K562 (cell line): ENCODE data around the gene DUSP23. TPM values are rescaled to one million over a fixed set of nuclear protein-coding genes. Genes with fewer than 3 reads are reported as not detected.

ENCODE experiments used
- ATAC-seq: fragments of 200-7000 bp; cut with Tn5 transposase; 3 replicates; pipeline ENCODE4 v1.9.1; 2020; ENCODE audit warnings: moderate library complexity
- BruUV-seq: library from RNA; stranded (reverse); fragments of 400-500 nt; replicated peaks from 2 replicates; lab custom pipeline; 2021; lab: Mats Ljungman, UMichigan
- CTCF ChIA-PET: fragments of 300-600 bp; formaldehyde crosslinking; extraction: SDS; loops from one replicate; lab custom pipeline; 2021; ENCODE audit warnings: low intra/inter-chr PET ratio; lab: Yijun Ruan, JAX
- POLR2A ChIA-PET: fragments of 300-600, 350-650 bp; sonication (Branson Sonifier 250); formaldehyde crosslinking; extraction: SDS; loops from one replicate; lab custom pipeline; 2021; ENCODE audit warnings: antibody characterized with exemption, inconsistent platforms; lab: Yijun Ruan, JAX
- DNase-seq, 4 experiments: peaks; one replicate each; pipeline versions ENCODE4 v3.0.0 to v3.0.0-alpha.2; 2011 to 2018; ENCODE audit warnings: low spot score in 3 of 4, mixed read lengths in 3 of 4; ENCODE audit errors: extremely low read depth in 1 of 4
- FAIRE-seq: peaks from 2 replicates; lab custom pipeline; 2011; peaks lifted over from hg19 to GRCh38; lab: Jason Lieb, UNC
- H2AFZ ChIP-seq: 2 replicates; pipeline ENCODE4 v1.6.0; 2011; ENCODE audit warnings: low read depth, low read length, control low read depth, inconsistent platforms
- H3K27ac ChIP-seq: fragments of 200-600 bp; 3 replicates; pipeline ENCODE4 v1.8.0; 2011; ENCODE audit warnings: low read depth, mild to moderate bottlenecking, control low read depth, inconsistent platforms, low read length, moderate library complexity, mixed read lengths; ENCODE audit errors: extremely low read depth
- H3K27me3 ChIP-seq, 2 experiments: fragments of 300-600 bp in 1 of 2; 2 replicates in 1 of 2; 3 replicates in 1 of 2; pipeline versions ENCODE4 v1.6.0 to v1.8.0; 2011; ENCODE audit warnings: inconsistent platforms in 2 of 2, low read length in 2 of 2, mild to moderate bottlenecking in 1 of 2, mixed read lengths in 1 of 2, moderate library complexity in 1 of 2; ENCODE audit not compliant: control insufficient read depth in 2 of 2, insufficient read depth in 2 of 2
- H3K36me3 ChIP-seq: fragments of 300-600 bp; 3 replicates; pipeline ENCODE4 v1.8.0; 2011; ENCODE audit warnings: mild to moderate bottlenecking, low read length, inconsistent platforms; ENCODE audit not compliant: control insufficient read depth, insufficient read depth
- H3K4me1 ChIP-seq, 2 experiments: fragments of 200-600 bp in 1 of 2; replicated peaks in 1 of 2; 2 replicates in 1 of 2; 3 replicates in 1 of 2; pipeline versions ENCODE4 v1.5.1 to v1.8.0; 2011; ENCODE audit warnings: inconsistent platforms in 2 of 2, low read length in 2 of 2, mild to moderate bottlenecking in 1 of 2, mixed read lengths in 1 of 2, moderate library complexity in 1 of 2; ENCODE audit not compliant: control insufficient read depth in 2 of 2, insufficient read depth in 2 of 2
- H3K4me2 ChIP-seq: 2 replicates; pipeline ENCODE4 v1.6.1; 2011; ENCODE audit warnings: low read length, control low read depth, inconsistent platforms, mixed read lengths; ENCODE audit not compliant: insufficient read depth
- H3K4me3 ChIP-seq: fragments of 200-600 bp; sonication (generic), shearing (Covaris generic); 2 replicates; pipeline ENCODE4 v1.5.1; 2016; ENCODE audit warnings: control low read depth, inconsistent platforms
- H3K79me2 ChIP-seq: fragments of 200-600 bp; 3 replicates; pipeline ENCODE4 v1.8.0; 2011; ENCODE audit warnings: low read length, inconsistent platforms; ENCODE audit not compliant: control insufficient read depth, insufficient read depth
- H3K9ac ChIP-seq, 2 experiments: 2 replicates each; pipeline versions ENCODE4 v1.6.0 to v1.6.1; 2011; ENCODE audit warnings: low read depth in 2 of 2, low read length in 2 of 2, control low read depth in 1 of 2, inconsistent platforms in 1 of 2, mild to moderate bottlenecking in 1 of 2, mixed read lengths in 1 of 2; ENCODE audit not compliant: insufficient read depth in 1 of 2
- H3K9me1 ChIP-seq: one replicate; pipeline ENCODE4 v1.6.0; 2011; ENCODE audit warnings: inconsistent platforms, mild to moderate bottlenecking, low read length, moderate library complexity; ENCODE audit not compliant: control insufficient read depth, insufficient read depth
- H3K9me3 ChIP-seq: replicated peaks from 2 replicates; pipeline ENCODE4 v1.5.1; 2011; ENCODE audit warnings: low read depth, low read length, inconsistent platforms; ENCODE audit not compliant: control insufficient read depth, insufficient read depth
- H4K20me1 ChIP-seq: replicated peaks from 2 replicates; pipeline ENCODE4 v1.6.1; 2011; ENCODE audit warnings: low read length, inconsistent platforms, mixed read lengths; ENCODE audit not compliant: control insufficient read depth, insufficient read depth
- CGGBP1 ChIP-seq: fragments of 250-450 bp; sonication (Bioruptor Pico); IDR thresholded peaks from 2 replicates; pipeline ENCODE4 v1.9.0; 2021; ENCODE audit warnings: mild to moderate bottlenecking
- GATA2 ChIP-seq: sonication (generic); formaldehyde crosslinking; IDR thresholded peaks from 2 replicates; pipeline ENCODE4 v1.4.0; 2020; ENCODE audit warnings: mild to moderate bottlenecking, missing genetic modification reagents
- MIER1 ChIP-seq: fragments of 450-650 bp; IDR thresholded peaks from 2 replicates; pipeline ENCODE4 v1.6.1; 2016; ENCODE audit warnings: antibody characterized with exemption, mild to moderate bottlenecking, low read depth
- MYC ChIP-seq, 2 experiments: fragments of 250-450 bp in 1 of 2; sonication (Bioruptor Pico) in 1 of 2; IDR thresholded peaks; 2 replicates each; pipeline versions ENCODE4 v1.5.1 to v1.6.1; 2012 to 2021; ENCODE audit warnings: low read depth in 2 of 2, borderline replicate concordance in 1 of 2, improper control_type of control experiment in 1 of 2, low read length in 1 of 2, mild to moderate bottlenecking in 1 of 2, moderate library complexity in 1 of 2
- WGBS: fragments of 100-300 bp; shearing (Covaris generic); methylation state at CpG from one replicate; pipeline ENCODE4 v1.1.6; 2016; ENCODE audit warnings: low coverage, mixed read lengths; ENCODE audit not compliant: insufficient coverage; ENCODE audit errors: missing lambda C conversion rate; 5-methylcytosine and 5-hydroxymethylcytosine counted together
- in situ Hi-C: fragments of 300-500 bp; cut with MboI; formaldehyde crosslinking; loops from 4 replicates; pipeline ENCODE4 v1.15.0; 2018; ENCODE audit warnings: inconsistent platforms, mixed read lengths
- intact Hi-C: fragments of 100-400 bp; cut with micrococcal nuclease; formaldehyde crosslinking; loops from 2 replicates; pipeline ENCODE4 v1.14.2; 2022
- polyA plus RNA-seq, 8 experiments: library from polyadenylated mRNA; depleted of rRNA in 4 of 8; stranded (reverse) in 5 of 8; unstranded in 3 of 8; fragments of >200 nt; fragmentation: Nextera tagmentation in 2 of 8; fragmentation: Illumina TruSeq in 1 of 8; extraction: Ambion mirVana in 2 of 8; extraction: Trizol in 1 of 8; gene quantifications; 2 replicates each; pipeline versions ENCODE4 v1.2.1 to v1.2.3, GENCODE V29; 2011 to 2014; ENCODE audit warnings: inconsistent platforms in 1 of 8, missing spikeins in 1 of 8
- total RNA-seq, 7 experiments: library from RNA; depleted of rRNA in 6 of 7; stranded (reverse); fragments of >200 nt in 6 of 7; fragmentation: Illumina TruSeq in 2 of 7; extraction: Trizol in 2 of 7; gene quantifications; 2 replicates each; pipeline versions ENCODE4 v1.2.1 to v1.2.3, GENCODE V29; 2011 to 2021; ENCODE audit warnings: low replicate concordance in 1 of 7
- TF ChIP-seq, protein P1 (sequence below): sonication (generic); formaldehyde crosslinking; IDR thresholded peaks from 2 replicates; pipeline ENCODE4 v1.8.0; 2022; ENCODE audit warnings: mild to moderate bottlenecking, missing genetic modification reagents

Gene DUSP23
- total and polyA plus RNA-seq, 9 of the 15 experiments (the other 6 are each of a cell fraction or from before 2014, with no cell fraction given), result 1.0 to 34.8 (median 13.7) TPM

DNA sequence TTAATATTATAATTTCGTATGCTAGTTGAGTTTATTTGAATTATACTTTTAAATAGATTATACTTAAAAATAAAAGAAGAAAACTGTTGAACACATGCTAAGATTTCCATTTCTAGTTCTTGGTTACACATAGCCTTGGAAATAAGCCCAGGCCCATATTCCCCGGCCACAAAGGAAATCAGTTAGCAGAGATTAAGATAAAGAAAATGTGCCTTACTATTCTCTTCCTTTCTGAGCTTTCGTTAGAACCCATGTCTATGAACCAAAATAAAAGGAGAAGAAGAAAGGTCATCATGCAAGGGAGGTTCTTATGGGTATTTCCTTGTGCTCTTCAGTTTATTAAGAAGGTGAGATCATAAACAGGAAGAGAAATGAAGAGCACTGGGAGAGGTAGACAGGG lies 34.1 kb upstream of the DUSP23 start:
- no peak for DNase-seq
- H3K4me1 ChIP-seq, result no peaks in the 10 kb centered on the region
- no peaks in the 10 kb centered on the region for H3K79me2 ChIP-seq
- no peaks in the 10 kb centered on the region for H3K9me3 ChIP-seq
- no peak for TF ChIP-seq MYC (IDR thresholded peaks at IDR 0.05; ENCODE audit: low read depth, low read length)
- no peak for TF ChIP-seq MYC (CRISPR knock-in tag; IDR thresholded peaks at IDR 0.05; ENCODE audit: borderline replicate concordance, low read depth)
- no peak for TF ChIP-seq MIER1
- no peak for TF ChIP-seq GATA2 (CRISPR knock-in tag)
- TF ChIP-seq, protein P1, sequence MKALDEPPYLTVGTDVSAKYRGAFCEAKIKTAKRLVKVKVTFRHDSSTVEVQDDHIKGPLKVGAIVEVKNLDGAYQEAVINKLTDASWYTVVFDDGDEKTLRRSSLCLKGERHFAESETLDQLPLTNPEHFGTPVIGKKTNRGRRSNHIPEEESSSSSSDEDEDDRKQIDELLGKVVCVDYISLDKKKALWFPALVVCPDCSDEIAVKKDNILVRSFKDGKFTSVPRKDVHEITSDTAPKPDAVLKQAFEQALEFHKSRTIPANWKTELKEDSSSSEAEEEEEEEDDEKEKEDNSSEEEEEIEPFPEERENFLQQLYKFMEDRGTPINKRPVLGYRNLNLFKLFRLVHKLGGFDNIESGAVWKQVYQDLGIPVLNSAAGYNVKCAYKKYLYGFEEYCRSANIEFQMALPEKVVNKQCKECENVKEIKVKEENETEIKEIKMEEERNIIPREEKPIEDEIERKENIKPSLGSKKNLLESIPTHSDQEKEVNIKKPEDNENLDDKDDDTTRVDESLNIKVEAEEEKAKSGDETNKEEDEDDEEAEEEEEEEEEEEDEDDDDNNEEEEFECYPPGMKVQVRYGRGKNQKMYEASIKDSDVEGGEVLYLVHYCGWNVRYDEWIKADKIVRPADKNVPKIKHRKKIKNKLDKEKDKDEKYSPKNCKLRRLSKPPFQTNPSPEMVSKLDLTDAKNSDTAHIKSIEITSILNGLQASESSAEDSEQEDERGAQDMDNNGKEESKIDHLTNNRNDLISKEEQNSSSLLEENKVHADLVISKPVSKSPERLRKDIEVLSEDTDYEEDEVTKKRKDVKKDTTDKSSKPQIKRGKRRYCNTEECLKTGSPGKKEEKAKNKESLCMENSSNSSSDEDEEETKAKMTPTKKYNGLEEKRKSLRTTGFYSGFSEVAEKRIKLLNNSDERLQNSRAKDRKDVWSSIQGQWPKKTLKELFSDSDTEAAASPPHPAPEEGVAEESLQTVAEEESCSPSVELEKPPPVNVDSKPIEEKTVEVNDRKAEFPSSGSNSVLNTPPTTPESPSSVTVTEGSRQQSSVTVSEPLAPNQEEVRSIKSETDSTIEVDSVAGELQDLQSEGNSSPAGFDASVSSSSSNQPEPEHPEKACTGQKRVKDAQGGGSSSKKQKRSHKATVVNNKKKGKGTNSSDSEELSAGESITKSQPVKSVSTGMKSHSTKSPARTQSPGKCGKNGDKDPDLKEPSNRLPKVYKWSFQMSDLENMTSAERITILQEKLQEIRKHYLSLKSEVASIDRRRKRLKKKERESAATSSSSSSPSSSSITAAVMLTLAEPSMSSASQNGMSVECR, result no peak
- no peak for TF ChIP-seq CGGBP1 (CRISPR knock-in tag)
- TF ChIP-seq, all 486 proteins: peak for 0
- Histone ChIP-seq H3K27ac (no peak overlapping the region), H2AFZ (no peak overlapping the region), H3K36me3 (no peaks in the 10 kb centered on the region), H3K9ac (no peak overlapping the region), H3K4me2 (no peak overlapping the region), H4K20me1 (no peaks in the 10 kb centered on the region), H3K9me1 (no peaks in the 10 kb centered on the region), H3K4me3 (no peak overlapping the region), H3K27me3 (no peaks in the 10 kb centered on the region; a peak in 1 of 5 replicates)
- ChIA-PET POLR2A (no interaction called here), CTCF (no interaction called here)
- in situ Hi-C loops, result no loop called here
- BruUV-seq, result no TSS peak
- FAIRE-seq, result no peak
- intact Hi-C loops, result no loop called here
- WGBS, result 2% methylated on average over 3 of the region's 3 CpGs
- no peak for ATAC-seq
